PFSK-1 (cell line): ENCODE measurements around the gene ZNF462. TPM values are rescaled to one million over a fixed set of nuclear protein-coding genes. Genes with fewer than 3 reads are reported as not detected.
A peak's percentile ranks its signal among the peaks of the same experiment; 100 is the strongest.

Experiments used
- FOXP2 ChIP-seq: optimal IDR thresholded peaks from 2 replicates; pipeline ENCODE3; 2011; ENCODE audit warnings: borderline replicate concordance, control low read depth, inconsistent platforms; ENCODE audit not compliant: insufficient read depth; ENCODE audit errors: extremely low read length, extremely low read depth
- POLR2AphosphoS5 ChIP-seq: IDR thresholded peaks from 2 replicates; pipeline ENCODE4 v1.6.1; 2012; ENCODE audit warnings: low read depth, mild to moderate bottlenecking, control low read depth, low read length, moderate library complexity
- SIN3A ChIP-seq: IDR thresholded peaks from 2 replicates; pipeline ENCODE4 v1.6.1; 2012; ENCODE audit warnings: mild to moderate bottlenecking, low read length, moderate library complexity, borderline replicate concordance; ENCODE audit not compliant: insufficient read depth
- TAF1 ChIP-seq: IDR thresholded peaks from 2 replicates; pipeline ENCODE4 v1.6.1; 2012; ENCODE audit warnings: low read length, control low read depth, borderline replicate concordance; ENCODE audit not compliant: insufficient read depth
- polyA plus RNA-seq: library from polyadenylated mRNA; unstranded; fragments of >200 nt; gene quantifications from one replicate; pipeline ENCODE4 v1.2.1, GENCODE V29; 2012; ENCODE audit warnings: low read depth, missing spikeins; ENCODE audit not compliant: insufficient read length
- TF ChIP-seq, protein P1 (sequence below), 2 experiments: IDR thresholded peaks; 2 replicates each; pipeline versions ENCODE4 v1.6.1 to v1.8.0; 2011 to 2012; ENCODE audit warnings: low read depth in 2 of 2, low read length in 2 of 2, control low read depth in 1 of 2, inconsistent platforms in 1 of 2, mild to moderate bottlenecking in 1 of 2, moderate library complexity in 1 of 2; ENCODE audit not compliant: insufficient read depth in 1 of 2

Gene ZNF462, protein sequence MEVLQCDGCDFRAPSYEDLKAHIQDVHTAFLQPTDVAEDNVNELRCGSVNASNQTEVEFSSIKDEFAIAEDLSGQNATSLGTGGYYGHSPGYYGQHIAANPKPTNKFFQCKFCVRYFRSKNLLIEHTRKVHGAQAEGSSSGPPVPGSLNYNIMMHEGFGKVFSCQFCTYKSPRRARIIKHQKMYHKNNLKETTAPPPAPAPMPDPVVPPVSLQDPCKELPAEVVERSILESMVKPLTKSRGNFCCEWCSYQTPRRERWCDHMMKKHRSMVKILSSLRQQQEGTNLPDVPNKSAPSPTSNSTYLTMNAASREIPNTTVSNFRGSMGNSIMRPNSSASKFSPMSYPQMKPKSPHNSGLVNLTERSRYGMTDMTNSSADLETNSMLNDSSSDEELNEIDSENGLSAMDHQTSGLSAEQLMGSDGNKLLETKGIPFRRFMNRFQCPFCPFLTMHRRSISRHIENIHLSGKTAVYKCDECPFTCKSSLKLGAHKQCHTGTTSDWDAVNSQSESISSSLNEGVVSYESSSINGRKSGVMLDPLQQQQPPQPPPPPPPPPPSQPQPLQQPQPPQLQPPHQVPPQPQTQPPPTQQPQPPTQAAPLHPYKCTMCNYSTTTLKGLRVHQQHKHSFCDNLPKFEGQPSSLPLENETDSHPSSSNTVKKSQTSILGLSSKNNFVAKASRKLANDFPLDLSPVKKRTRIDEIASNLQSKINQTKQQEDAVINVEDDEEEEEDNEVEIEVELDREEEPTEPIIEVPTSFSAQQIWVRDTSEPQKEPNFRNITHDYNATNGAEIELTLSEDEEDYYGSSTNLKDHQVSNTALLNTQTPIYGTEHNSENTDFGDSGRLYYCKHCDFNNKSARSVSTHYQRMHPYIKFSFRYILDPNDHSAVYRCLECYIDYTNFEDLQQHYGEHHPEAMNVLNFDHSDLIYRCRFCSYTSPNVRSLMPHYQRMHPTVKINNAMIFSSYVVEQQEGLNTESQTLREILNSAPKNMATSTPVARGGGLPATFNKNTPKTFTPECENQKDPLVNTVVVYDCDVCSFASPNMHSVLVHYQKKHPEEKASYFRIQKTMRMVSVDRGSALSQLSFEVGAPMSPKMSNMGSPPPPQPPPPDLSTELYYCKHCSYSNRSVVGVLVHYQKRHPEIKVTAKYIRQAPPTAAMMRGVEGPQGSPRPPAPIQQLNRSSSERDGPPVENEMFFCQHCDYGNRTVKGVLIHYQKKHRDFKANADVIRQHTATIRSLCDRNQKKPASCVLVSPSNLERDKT (N-terminal part only)
- polyA plus RNA-seq: 3.4 TPM

DNA sequence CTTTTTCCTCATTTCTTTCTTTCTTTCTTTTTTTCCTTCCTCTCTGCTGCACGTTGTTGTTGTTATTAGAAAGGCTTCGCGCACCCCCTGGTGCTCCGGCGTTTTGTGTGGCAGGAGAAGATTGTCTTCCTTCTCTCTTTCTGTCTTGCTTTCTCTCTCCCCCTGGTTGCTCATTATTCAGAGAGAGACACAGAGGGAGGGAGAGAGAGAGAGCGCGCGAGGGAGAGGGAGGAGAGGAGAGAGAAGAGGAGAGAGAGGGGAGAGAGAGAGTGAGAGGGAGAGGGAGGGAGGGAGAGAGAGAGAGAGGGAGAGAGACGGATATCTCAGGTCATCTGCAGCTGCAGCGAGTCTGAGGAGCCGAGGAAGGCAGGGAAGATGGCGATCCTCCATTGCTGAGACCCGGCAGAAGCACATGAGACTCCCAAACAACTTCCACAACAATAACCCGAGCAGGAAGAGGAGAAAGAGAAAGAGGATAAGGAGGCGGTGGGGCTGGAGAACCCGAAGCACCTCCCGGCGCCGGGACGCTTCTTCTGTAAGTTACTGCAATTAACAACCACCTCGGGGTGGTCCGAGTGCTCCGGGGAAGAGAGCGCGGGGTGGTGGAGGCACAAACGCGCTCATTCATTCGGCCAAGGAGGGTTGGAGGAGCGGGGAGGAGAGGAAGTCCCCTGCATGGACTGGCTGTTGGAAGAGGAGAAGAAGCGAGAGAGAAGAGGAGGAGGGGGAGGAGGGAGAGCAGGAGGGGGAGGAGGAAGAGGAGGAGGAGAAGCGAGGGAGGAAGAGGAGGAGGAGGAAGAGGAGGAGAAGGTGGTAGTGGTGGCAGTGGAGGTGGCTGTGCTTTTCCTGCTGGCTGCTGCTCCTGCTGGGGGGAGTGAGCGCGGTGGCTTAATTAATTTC, at the start of gene ZNF462:
Gene ZNF462 (plus strand): TSS at position 346 of the 900 bp plus-strand sequence. CDS start 60,218 bp downstream, outside the sequence.
- no peak for TF ChIP-seq SIN3A
- TF ChIP-seq, protein P1, sequence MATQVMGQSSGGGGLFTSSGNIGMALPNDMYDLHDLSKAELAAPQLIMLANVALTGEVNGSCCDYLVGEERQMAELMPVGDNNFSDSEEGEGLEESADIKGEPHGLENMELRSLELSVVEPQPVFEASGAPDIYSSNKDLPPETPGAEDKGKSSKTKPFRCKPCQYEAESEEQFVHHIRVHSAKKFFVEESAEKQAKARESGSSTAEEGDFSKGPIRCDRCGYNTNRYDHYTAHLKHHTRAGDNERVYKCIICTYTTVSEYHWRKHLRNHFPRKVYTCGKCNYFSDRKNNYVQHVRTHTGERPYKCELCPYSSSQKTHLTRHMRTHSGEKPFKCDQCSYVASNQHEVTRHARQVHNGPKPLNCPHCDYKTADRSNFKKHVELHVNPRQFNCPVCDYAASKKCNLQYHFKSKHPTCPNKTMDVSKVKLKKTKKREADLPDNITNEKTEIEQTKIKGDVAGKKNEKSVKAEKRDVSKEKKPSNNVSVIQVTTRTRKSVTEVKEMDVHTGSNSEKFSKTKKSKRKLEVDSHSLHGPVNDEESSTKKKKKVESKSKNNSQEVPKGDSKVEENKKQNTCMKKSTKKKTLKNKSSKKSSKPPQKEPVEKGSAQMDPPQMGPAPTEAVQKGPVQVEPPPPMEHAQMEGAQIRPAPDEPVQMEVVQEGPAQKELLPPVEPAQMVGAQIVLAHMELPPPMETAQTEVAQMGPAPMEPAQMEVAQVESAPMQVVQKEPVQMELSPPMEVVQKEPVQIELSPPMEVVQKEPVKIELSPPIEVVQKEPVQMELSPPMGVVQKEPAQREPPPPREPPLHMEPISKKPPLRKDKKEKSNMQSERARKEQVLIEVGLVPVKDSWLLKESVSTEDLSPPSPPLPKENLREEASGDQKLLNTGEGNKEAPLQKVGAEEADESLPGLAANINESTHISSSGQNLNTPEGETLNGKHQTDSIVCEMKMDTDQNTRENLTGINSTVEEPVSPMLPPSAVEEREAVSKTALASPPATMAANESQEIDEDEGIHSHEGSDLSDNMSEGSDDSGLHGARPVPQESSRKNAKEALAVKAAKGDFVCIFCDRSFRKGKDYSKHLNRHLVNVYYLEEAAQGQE (IDR thresholded peaks at IDR 0.05; ENCODE audit: insufficient read depth in 1 of 2, low read depth in 2 of 2, low read length in 2 of 2): 0 out of 4 replicates have a peak, but pooled peaks of 1 of the 2 experiments have one; percentile 18
- peak; percentile 65; the same call in 1 of the 2 replicates for TF ChIP-seq TAF1
- no peak for TF ChIP-seq FOXP2
- TF ChIP-seq POLR2AphosphoS5: 0 out of 2 replicates have a peak, but pooled peaks have one; percentile 54

DNA sequence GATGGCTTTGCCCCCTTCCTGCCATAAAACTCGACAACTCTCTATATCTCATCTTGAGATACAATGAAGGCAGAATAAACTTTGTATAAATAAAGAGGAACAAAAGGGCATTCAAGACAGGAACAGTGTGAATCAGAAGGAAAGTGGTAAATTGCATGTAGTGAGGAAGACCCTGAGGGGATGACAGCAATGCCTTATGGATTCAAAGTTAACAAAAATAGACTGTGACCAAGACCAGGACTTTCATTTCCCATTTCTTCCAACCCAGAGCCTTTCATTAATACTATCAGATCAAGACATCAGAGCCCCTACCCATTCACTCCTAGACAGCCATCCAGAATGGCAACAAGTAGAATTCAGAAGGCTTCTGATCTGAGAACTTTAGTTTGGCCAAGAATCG, 46.4 kb upstream of the ZNF462 start:
- TF ChIP-seq, protein P1 (IDR thresholded peaks at IDR 0.05; ENCODE audit: insufficient read depth in 1 of 2, low read depth in 2 of 2, low read length in 2 of 2): no peak
- TF ChIP-seq FOXP2 (no peak), TAF1 (no peak), POLR2AphosphoS5 (no peak)

DNA sequence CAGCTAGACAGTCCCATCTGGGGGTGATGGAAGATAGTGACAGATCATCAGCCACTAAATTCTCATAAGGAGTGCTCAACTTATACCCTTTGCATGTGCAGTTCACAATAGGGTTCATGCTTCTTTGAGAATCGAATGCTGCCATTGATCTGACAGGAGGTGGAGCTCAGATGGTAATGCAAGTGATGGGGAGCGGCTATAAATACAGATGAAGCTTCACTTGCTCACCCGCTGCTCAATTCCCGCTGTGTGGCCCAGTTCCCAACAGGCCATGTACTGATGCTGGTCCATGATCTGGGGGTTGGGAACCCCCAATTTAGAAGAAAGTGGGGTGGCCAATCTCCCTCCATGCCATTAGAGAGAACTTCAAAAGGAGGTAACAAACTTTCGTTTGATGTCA, 44.9 kb upstream of the ZNF462 start:
- TF ChIP-seq POLR2AphosphoS5 (no peak), FOXP2 (no peak), SIN3A (no peak), TAF1 (no peak)
- TF ChIP-seq, protein P1 (IDR thresholded peaks at IDR 0.05; ENCODE audit: insufficient read depth in 1 of 2, low read depth in 2 of 2, low read length in 2 of 2): no peak

DNA sequence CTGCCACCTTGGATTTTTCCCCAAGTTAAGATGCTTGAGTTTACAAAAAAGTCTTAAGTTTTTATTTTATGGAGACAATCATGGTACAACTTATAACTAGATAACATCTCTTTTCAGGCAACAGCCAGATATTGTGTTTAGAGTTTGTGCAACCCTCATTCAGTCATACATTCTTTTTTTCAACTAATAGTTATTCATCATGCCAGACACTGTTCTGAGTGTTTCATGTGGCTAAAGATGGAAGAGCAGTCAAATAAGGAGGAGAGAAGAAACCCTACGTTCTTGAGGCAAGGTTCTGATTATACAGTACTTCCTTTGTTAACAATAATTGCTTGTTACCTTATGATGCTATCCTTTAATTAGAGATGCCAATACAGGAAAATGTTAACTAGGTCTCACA, 42.1 kb upstream of the ZNF462 start:
- TF ChIP-seq TAF1 (no peak), POLR2AphosphoS5 (no peak), FOXP2 (no peak), SIN3A (no peak)
- TF ChIP-seq, protein P1 (IDR thresholded peaks at IDR 0.05; ENCODE audit: insufficient read depth in 1 of 2, low read depth in 2 of 2, low read length in 2 of 2): no peak
